Amniotic stem cell (primary cell): Measurements from ENCODE around the gene RSPH9.
"Not testable (repeated sequence)": the region's sequence is repeated elsewhere in the genome, so short reads cannot be mapped to it uniquely, and the experiment has no call there.

ENCODE experiments used
- DNase-seq: peaks from one replicate; lab custom pipeline; 2025; lab: John Stamatoyannopoulos, UW

RSPH9 gene

GRCh38 chr6:43687079-43687436, 42.2 kb downstream of the RSPH9 start:
- no peak for DNase-seq

DNA sequence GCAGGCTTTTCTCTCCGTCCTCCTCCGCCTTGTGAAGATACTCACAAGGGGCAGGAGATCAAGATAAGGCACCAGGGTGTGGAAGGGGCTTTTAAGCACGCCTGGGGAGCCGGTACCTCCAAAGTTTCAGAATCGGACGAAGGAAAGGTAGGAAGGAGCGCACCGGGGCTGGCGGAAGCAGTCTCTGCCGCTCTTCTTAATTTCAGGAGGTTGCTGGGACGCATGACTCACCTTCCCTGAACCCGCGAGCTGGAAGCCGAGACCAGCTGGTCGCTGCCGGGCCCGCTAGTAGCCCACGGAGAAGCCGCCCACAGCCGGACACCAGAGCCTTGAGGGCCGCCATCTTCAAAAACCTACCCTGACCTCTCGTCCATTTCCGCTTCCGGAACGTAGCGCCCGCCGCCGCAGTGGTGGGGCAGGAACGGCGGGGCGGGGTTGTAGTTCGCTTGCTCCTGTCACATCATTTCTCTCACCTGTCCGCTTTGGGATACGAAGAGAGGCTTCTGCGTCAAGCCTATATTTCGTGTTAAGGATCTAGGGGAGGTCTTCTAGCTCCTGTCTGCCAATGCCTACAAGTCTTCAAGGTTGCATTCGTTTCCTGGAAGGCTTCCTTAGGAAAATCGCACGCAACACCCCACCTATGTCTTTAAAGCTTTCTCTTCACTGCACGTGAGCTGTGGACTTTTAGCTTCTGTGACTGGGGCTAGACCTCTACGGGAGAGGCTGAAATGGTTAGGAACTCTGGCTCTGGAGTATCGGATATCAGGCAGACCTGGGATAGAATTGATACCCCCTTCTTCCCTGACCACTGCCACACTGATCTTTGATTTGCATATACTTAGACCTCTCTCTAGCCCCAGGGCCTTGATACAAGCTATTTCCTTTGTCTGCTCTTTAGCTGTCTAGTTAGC, 42.9 kb downstream of the RSPH9 start, which contains the start of gene MRPS18A:
Gene MRPS18A (minus strand): TSS at position 355 of the 911 bp plus-strand sequence. CDS start 12 bp downstream, at position 343.
- DNase-seq: peak; percentile 68

DNA sequence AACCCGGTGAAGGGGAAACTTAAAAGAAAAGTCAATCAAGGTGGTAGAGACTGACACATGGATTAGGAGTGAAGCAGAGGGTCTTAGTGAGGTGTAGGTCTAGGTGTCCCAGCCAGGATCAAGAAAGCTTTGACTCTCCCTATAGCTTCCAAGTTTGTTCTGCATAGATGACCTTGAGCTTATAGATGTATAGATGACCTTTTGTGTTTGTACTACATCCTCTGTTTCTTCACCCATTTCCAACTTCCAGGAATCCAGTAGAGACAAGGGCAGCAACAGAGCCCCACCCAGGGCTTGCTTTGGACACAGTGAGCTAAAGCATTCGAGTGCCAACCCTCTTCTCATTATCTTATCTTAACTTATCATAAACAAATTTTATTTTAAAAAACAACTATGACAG, 44.6 kb downstream of the RSPH9 start:
- no peak for DNase-seq

GRCh38 chr6:43695215-43695966, 50.6 kb downstream of the RSPH9 start:
- DNase-seq: no peak

DNA sequence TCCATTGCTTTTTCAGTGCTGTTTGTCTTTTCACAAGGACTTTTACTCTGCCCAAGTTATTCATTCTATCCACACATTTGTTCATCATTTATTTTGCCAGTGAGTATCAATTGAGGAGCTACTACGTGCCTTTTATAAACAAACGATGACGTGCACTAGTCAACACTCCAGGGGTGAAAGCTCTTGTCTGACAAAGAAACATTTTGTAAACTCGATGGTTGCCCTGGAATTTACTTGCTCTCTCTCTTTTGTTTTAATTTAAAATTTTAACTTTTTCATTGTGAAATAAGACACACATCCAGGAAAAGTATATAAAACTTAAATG, 51.1 kb downstream of the RSPH9 start:
- DNase-seq: no peak

GRCh38 chr6:43697421-43697820, 52.6 kb downstream of the RSPH9 start:
- DNase-seq: no peak

- DNase-seq: no peak
Measured at GRCh38 chr6:43698584-43699349, 53.9 kb downstream of the RSPH9 start.

DNA sequence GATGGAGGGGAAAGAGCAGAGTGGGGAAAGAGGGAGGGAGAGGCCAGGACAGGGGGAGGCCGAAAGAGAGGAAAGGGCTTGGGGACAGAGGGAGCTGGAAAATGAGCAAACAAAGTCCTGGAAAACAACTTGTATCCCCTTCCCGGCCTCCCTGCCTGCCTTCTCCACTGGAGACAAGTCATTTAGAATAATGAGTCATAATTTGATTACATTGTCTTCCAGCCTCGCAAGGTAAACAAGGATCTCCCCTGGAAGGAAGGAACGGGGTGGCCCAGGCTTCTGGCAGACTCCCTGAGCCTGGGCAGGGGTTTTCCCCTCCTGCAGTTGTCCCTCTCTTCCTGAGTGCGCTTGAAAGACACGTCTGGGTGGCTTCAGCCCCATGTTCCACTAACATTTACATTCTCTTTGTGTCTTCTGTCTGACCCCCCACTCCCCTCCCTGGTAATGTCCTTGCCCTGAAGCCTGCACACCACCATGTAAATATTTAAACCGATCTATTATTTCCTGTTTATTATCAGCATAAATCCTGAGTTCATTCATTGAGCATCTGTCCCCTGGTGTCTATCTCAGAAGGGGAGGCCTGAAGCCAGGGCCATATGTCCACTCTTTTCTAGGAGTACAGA, 54.8 kb downstream of the RSPH9 start:
- no peak for DNase-seq

DNA sequence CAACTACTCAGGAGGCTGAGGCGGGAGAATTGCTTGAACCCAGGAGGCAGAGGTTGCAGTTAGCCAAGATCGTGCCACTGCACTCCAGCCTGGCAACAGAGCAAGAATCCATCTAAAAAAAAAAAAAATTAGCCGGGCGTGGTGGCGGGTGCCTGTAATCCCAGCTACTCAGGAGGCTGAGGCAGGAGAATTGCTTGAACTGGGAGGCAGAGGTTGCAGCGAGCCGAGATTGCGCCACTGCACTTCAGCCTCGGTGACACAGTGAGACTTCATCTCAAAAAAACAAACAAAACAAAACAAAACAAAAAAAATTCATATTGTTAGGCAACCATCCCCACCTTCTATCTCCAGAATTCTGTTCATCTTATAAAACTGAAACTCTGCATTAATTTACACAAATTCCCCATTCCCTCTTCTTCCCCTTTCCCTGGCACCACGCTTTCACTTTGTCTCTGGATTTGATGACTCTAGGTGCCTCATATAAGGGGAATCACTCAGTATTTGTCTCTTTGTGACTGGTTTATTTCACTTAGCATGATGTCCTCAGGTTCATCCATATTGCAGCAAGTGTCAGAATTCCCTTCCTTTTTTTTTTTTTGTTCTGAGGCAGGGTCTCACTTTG, 56.2 kb downstream of the RSPH9 start:
- not testable (repeated sequence) for DNase-seq

GRCh38 chr6:43702171-43702533, 57.3 kb downstream of the RSPH9 start:
- no peak for DNase-seq

- peak; percentile 64 for DNase-seq
Measured at GRCh38 chr6:43702534-43703440, 58.0 kb downstream of the RSPH9 start.

DNA sequence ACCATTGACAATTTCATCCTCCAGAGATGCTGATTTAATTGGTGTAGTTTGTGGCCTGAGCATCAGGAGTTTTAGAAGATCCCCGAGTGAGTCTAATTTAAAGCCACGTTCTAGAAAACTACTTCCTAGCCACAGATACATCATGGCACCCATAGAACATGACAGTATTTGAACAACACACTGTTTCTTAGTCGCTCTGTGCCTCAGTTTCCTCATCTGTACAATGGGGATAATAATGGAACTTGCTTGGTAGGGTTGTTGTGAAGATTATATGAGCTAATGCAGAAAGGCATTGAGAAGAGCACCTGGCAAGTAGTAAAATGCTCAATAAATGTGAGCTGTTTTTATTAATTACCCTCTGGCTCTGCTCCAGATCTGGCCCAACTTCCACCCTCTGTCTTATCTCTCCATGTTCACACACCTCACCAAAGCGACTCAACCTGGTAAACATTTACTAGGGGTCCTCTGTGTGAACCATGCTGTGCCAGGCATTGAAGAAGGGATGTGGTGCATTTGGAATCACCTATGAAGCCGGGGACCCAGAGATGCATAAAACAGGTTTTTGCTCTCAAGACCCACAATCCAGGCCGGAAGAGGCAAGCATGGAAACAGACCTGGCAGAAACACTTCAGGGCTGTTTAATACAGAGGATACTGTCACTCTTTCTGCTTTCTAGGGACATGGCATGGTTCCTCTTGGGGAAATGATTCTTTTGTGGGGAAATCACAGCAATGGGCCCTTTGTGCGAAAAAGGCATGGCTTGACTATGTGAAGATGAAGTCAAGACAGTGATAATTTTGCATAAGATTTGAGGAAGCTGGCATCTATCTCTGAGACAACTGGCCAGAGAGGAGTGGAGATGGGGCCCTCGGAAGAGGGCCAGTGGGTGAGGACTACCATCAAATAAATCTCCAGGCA, 58.9 kb downstream of the RSPH9 start:
- DNase-seq: no peak

DNA sequence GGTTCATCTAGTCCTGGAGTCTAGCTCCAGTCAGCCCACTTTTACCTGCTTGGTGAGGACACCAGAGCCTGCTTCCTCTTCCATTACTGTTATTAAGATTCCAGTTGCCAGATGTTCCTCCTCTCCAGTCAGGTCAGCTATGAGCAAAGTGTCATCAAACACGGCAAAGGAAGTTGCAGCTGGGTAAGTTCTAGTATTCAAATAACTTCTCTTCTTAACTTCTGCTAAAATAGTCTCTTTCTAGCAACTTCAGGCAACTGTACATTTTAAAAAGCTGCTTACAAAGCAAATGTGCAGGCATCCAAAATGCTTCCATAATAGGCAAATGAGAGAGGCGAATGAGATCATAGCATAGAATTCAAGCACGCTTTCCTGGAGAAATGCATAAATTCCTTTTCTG, 61.2 kb downstream of the RSPH9 start:
- no peak for DNase-seq

GRCh38 chr6:43706788-43707187, 62.0 kb downstream of the RSPH9 start:
- DNase-seq: no peak

DNA sequence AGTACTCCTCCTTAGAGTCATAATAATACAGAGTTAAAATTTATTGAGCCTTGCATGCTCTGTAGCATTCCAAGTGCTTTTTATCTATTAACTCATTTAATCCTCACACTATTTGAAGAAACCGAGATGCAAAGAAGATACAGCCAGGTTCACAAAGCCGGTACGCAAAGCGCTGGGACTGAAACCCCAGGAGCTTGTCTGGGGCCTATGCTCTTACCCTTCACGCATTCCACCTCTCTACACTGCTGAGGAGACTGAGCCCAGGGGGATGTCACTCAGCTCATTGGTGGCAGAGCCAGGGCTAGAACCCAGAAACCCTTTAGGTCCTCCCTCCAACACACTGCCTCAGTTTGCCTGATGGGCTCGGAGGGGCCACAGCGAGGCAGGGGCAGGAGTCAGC, 62.4 kb downstream of the RSPH9 start:
- DNase-seq: no peak

GRCh38 chr6:43707767-43708166, 62.9 kb downstream of the RSPH9 start:
- DNase-seq: no peak

DNA sequence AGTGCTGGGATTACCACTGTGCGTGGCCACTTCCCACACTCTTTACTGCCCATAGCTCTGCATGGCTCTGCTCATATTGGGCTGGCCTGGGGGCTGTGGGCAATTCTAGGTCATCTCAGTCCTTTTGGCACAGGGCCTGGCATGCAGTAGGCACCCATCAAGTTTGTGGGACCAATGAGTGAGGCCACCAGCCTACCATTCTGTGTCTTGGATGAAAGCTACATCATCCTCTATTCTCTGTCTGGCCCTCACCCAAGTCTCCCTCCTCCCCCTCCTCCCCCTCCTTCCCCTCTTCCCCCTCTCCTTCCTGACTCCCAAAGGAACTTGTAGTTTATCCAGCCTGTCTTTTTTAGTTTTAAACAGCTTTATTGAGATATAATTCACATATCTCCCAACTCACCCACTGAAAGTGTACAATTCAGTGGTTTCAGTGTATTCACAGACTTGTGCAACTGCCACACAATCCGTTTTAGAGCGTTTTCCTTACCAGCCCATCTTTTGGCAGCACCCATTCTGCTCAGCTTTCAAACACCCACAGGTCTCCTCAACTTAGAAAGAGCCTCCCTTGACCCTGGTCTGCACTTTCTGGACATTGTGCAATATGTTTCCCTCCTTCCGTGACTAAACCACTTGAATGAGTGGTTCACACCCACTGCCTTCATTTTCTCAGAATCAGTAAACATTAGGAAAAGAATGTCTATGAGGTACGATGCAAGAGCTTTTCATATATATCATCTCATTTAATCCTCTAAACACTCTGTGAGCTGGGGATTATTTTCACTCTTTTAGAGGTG, 64.2 kb downstream of the RSPH9 start:
- DNase-seq: no peak

DNA sequence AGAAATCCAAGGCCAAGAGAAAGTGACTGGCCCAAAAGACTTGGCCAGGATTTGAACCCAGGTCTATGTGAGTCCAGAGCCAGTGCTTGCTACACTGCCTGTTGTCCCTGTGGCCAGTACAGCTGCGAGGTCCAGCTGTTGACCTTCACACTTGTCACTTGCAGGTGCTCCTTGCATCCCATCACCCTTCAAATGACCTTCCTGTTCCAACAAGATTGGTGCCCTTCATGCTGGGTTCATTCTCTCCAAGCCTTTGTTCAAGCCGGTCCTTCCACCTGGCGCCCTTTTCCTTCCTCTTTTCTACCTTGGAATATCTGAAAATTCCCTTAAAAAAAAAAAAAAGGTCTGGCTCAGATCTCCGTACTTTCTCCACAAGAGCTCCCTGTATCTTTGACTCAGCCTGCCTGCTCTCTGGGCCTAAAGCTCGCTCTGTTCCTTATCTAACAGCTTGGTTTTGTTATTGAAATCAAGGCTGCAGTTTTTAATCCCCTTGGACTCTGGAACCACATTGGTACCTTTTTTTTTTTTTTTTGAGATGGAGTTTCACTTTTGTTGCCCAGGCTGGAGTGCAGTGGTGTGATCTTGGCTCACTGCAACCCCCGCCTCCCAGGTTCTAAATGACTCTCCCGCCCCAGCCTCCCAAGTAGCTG, 64.9 kb downstream of the RSPH9 start:
- DNase-seq: no peak
